ENCODE results near the gene ATP5PO.

ATP5PO gene

GRCh38 chr21:33924766-33925100, 9.1 kb upstream of the ATP5PO start:
- Histone ChIP-seq H3K4me3 (ENCODE audit: severe bottlenecking) (no peak overlapping the region), H3K4me1 (ENCODE audit: insufficient read depth, poor library complexity, severe bottlenecking) (peaks cover 2% of the 10 kb centered on the region), H3K9me3 (ENCODE audit: severe bottlenecking) (no peaks in the 10 kb centered on the region), H3K36me3 (ENCODE audit: low read depth) (no peaks in the 10 kb centered on the region), H3K27ac (ENCODE audit: poor library complexity, severe bottlenecking) (no peak overlapping the region), H3K27me3 (ENCODE audit: insufficient read depth, poor library complexity, severe bottlenecking) (no peaks in the 10 kb centered on the region)
- DNase-seq (ENCODE audit: low spot score) (no peak), ATAC-seq (ENCODE audit: low read depth) (peak; percentile 33; the same call in 1 of the 3 replicates)
- TF ChIP-seq, protein P1, sequence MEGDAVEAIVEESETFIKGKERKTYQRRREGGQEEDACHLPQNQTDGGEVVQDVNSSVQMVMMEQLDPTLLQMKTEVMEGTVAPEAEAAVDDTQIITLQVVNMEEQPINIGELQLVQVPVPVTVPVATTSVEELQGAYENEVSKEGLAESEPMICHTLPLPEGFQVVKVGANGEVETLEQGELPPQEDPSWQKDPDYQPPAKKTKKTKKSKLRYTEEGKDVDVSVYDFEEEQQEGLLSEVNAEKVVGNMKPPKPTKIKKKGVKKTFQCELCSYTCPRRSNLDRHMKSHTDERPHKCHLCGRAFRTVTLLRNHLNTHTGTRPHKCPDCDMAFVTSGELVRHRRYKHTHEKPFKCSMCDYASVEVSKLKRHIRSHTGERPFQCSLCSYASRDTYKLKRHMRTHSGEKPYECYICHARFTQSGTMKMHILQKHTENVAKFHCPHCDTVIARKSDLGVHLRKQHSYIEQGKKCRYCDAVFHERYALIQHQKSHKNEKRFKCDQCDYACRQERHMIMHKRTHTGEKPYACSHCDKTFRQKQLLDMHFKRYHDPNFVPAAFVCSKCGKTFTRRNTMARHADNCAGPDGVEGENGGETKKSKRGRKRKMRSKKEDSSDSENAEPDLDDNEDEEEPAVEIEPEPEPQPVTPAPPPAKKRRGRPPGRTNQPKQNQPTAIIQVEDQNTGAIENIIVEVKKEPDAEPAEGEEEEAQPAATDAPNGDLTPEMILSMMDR (IDR thresholded peaks at IDR 0.05; ENCODE audit: poor library complexity, severe bottlenecking), result no peak

DNA sequence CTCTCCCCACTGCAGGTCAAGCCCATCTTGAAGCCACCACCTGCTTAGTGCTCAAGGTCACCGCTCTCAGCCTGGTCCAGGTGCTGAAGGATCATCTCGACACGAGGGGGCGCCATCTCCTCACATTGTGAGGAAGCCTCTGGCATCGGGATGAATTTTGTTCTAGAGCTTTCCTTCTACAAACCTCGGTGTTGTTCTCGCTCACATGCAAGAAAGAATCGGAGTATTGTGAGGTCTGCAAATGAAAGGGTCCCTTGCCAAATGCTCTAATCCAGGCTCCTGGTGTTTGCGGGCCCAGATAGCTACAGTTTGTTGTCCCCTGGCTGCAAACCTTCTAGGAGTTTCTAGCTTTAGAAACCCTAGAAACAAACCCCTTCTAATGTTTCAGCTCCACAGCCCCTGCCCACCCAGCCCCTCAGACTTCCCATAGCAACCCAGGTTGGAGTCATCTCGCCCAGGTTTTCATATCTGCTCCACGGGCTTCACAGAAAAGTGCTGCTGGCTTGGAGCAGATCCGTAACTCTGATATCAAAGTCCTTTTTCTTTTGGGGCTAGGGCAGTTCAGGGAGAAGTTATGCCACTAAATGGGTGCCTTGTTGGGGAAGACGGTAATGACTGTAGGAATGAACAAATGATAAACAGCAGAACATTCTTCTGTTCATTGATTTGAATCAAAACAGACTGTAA, 8.6 kb upstream of the ATP5PO start:
- Histone ChIP-seq H3K9me3 (ENCODE audit: severe bottlenecking) (no peaks in the 10 kb centered on the region), H3K4me1 (ENCODE audit: insufficient read depth, poor library complexity, severe bottlenecking) (peaks cover 2% of the 10 kb centered on the region), H3K27me3 (ENCODE audit: insufficient read depth, poor library complexity, severe bottlenecking) (no peaks in the 10 kb centered on the region), H3K36me3 (ENCODE audit: low read depth) (no peaks in the 10 kb centered on the region), H3K4me3 (ENCODE audit: severe bottlenecking) (no peak overlapping the region), H3K27ac (ENCODE audit: poor library complexity, severe bottlenecking) (no peak overlapping the region)
- TF ChIP-seq, protein P1 (IDR thresholded peaks at IDR 0.05; ENCODE audit: poor library complexity, severe bottlenecking), result peak; percentile 93
- ATAC-seq (ENCODE audit: low read depth) (peak; percentile 90), DNase-seq (ENCODE audit: low spot score) (peak; percentile 75)

- Histone ChIP-seq H3K36me3 (ENCODE audit: low read depth) (peaks cover 19% of the 10 kb centered on the region), H3K27ac (ENCODE audit: poor library complexity, severe bottlenecking) (no peak overlapping the region), H3K9me3 (ENCODE audit: severe bottlenecking) (no peaks in the 10 kb centered on the region), H3K27me3 (ENCODE audit: insufficient read depth, poor library complexity, severe bottlenecking) (no peaks in the 10 kb centered on the region), H3K4me1 (ENCODE audit: insufficient read depth, poor library complexity, severe bottlenecking) (no peaks in the 10 kb centered on the region), H3K4me3 (ENCODE audit: severe bottlenecking) (no peak overlapping the region)
- DNase-seq (ENCODE audit: low spot score), result no peak
- no peak for ATAC-seq (ENCODE audit: low read depth)
- TF ChIP-seq, protein P1 (IDR thresholded peaks at IDR 0.05; ENCODE audit: poor library complexity, severe bottlenecking), result no peak
Measured at GRCh38 chr21:33917421-33917820, 1.8 kb upstream of the ATP5PO start.

DNA sequence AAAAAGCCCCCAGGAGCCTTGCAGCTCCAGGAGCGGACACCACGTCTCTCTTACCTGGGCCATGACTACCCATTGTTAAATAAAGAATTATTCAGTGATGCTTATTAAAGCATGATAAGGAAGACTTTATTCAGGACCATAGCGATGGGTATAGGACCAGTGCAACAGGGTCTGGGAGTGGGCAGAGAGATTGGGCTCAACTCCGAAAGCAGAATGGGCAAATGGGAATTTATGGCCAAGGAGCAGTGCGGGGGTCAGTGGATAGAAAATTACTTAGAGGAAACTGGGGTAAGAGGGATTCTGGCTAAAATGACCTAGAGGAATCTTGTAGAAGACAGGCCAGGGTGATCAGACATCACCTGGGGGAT, 580 bp upstream of the ATP5PO start:
- TF ChIP-seq, protein P1 (IDR thresholded peaks at IDR 0.05; ENCODE audit: poor library complexity, severe bottlenecking), result no peak
- Histone ChIP-seq H3K36me3 (ENCODE audit: low read depth) (peaks cover 31% of the 10 kb centered on the region), H3K27ac (ENCODE audit: poor library complexity, severe bottlenecking) (no peak overlapping the region), H3K27me3 (ENCODE audit: insufficient read depth, poor library complexity, severe bottlenecking) (no peaks in the 10 kb centered on the region), H3K9me3 (ENCODE audit: severe bottlenecking) (no peaks in the 10 kb centered on the region), H3K4me1 (ENCODE audit: insufficient read depth, poor library complexity, severe bottlenecking) (no peaks in the 10 kb centered on the region), H3K4me3 (ENCODE audit: severe bottlenecking) (peak overlapping the region; percentile 75)
- ATAC-seq (ENCODE audit: low read depth) (no peak), DNase-seq (ENCODE audit: low spot score) (no peak)

- peaks cover 51% of the 10 kb centered on the region for H3K36me3 ChIP-seq (ENCODE audit: low read depth)
- TF ChIP-seq, protein P1 (IDR thresholded peaks at IDR 0.05; ENCODE audit: poor library complexity, severe bottlenecking), result no peak
- no peak for ATAC-seq (ENCODE audit: low read depth)
- no peak overlapping the region for H3K27ac ChIP-seq (ENCODE audit: poor library complexity, severe bottlenecking)
- H3K4me1 ChIP-seq (ENCODE audit: insufficient read depth, poor library complexity, severe bottlenecking), result no peaks in the 10 kb centered on the region
- peak overlapping the region; percentile 75 for H3K4me3 ChIP-seq (ENCODE audit: severe bottlenecking)
- no peak for DNase-seq (ENCODE audit: low spot score)
- H3K9me3 ChIP-seq (ENCODE audit: severe bottlenecking), result no peaks in the 10 kb centered on the region
- H3K27me3 ChIP-seq (ENCODE audit: insufficient read depth, poor library complexity, severe bottlenecking), result no peaks in the 10 kb centered on the region
Measured at GRCh38 chr21:33914188-33914587, 1.4 kb downstream of the ATP5PO start.

All from RWPE2 (cell line).